Erythroblast (primary cell): ENCODE measurements around the gene ZNF195.
"Not testable (repeated sequence)": the region's sequence is repeated elsewhere in the genome, so short reads cannot be mapped to it uniquely, and the experiment has no call there.

Experiments
- GATA1 ChIP-seq: IDR thresholded peaks from 2 replicates; pipeline ENCODE4 v1.6.1; 2011; ENCODE audit warnings: low read depth, mild to moderate bottlenecking, control low read depth, low read length, moderate library complexity
- POLR2A ChIP-seq: IDR thresholded peaks from 2 replicates; pipeline ENCODE4 v1.6.1; 2011; ENCODE audit warnings: mild to moderate bottlenecking, low read length

- not testable (repeated sequence) for TF ChIP-seq POLR2A, GATA1
These were observed 42.5 kb downstream of the ZNF195 start for GRCh38 chr11:3336420-3336819.
